Esophagus squamous epithelium (tissue), 4 donors: Measurements from ENCODE around the gene ANKFY1.

Source experiments
- POLR2A ChIP-seq, 4 donors: fragments of 450-650 bp; IDR thresholded peaks; one replicate each; pipeline ENCODE4 v1.6.1; 2017; ENCODE audit warnings: antibody characterized with exemption in 4 of 4, mild to moderate bottlenecking in 4 of 4, moderate library complexity in 3 of 4
- TF ChIP-seq, protein P1 (sequence below), 6 experiments: fragments of 450-650 bp in 4 of 6; fragments of 200-600 bp in 2 of 6; sonication (generic) in 2 of 6; IDR thresholded peaks; one replicate each; pipeline ENCODE4 v1.5.1; 2016 to 2019; ENCODE audit warnings: antibody characterized with exemption in 6 of 6, mild to moderate bottlenecking in 4 of 6, moderate library complexity in 4 of 6

DNA sequence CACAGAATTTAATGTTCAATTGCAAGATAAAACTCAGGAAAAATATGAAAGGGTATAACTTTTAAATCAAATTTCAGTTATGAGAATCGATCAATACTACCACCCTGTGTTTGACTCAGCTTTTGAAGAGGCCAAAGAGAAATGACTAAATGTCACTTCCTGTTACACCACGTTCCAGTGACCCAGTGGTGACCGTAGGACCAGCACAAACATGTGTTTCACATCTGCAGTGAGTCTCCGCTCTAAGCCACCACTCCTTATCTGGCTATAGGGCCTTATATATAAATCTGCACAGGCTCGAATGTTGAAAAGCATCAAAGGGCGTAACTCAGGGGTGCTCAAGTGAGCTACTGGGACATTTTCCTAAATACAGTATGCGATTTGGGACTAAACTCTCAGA, 84.7 kb downstream of the ANKFY1 start:
- TF ChIP-seq POLR2A (IDR thresholded peaks at IDR 0.05), result no peak
- TF ChIP-seq, protein P1, sequence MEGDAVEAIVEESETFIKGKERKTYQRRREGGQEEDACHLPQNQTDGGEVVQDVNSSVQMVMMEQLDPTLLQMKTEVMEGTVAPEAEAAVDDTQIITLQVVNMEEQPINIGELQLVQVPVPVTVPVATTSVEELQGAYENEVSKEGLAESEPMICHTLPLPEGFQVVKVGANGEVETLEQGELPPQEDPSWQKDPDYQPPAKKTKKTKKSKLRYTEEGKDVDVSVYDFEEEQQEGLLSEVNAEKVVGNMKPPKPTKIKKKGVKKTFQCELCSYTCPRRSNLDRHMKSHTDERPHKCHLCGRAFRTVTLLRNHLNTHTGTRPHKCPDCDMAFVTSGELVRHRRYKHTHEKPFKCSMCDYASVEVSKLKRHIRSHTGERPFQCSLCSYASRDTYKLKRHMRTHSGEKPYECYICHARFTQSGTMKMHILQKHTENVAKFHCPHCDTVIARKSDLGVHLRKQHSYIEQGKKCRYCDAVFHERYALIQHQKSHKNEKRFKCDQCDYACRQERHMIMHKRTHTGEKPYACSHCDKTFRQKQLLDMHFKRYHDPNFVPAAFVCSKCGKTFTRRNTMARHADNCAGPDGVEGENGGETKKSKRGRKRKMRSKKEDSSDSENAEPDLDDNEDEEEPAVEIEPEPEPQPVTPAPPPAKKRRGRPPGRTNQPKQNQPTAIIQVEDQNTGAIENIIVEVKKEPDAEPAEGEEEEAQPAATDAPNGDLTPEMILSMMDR (IDR thresholded peaks at IDR 0.05), result no peak
